DOHH2 (cell line): ENCODE data around the gene WSCD2.

Experiments
- EZH2phosphoT487 ChIP-seq: fragments of 200-600 bp; sonication (generic); IDR thresholded peaks from 2 replicates; pipeline ENCODE4 v1.6.1; 2017; ENCODE audit warnings: borderline replicate concordance, mild to moderate bottlenecking, antibody characterized with exemption, low read length, moderate library complexity, mixed read lengths
- TF ChIP-seq, protein P1 (sequence below): fragments of 200-600 bp; sonication (generic); IDR thresholded peaks from one replicate; pipeline ENCODE4 v1.5.1; 2014; ENCODE audit warnings: antibody characterized with exemption, mild to moderate bottlenecking, low read depth, low read length; ENCODE audit not compliant: poor library complexity, severe bottlenecking

DNA sequence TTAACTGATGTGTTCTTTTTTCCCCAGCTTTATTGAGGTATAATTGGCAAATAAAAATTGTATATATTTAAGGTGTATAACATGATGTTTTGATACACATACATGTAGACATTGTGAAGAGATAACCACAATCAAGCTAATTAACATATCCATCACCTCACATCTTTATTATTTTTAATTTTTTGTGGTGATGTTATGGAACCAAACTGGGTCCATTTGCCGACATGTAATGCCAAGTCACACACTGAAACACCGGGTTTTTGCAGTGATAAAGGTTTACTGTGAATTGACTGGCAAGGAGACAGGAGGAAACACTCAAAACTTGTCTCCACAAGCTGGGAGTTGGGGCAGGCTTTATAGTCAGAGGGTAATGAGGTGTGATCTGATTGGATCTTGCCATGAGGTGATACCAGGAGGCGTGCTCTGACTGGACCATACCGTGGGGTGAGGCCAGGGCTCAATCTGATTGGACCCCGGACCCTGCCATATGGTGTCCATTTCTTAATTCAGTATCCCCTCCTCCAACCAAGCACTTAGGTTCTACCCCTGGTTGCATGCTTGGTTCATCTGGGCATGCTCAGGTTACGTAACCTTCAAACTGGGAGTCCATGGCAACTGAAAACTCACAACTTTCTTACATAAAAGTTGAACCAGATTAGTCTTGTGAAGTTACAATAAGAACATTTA is 11.8 kb upstream of the WSCD2 start:
- TF ChIP-seq, protein P1, sequence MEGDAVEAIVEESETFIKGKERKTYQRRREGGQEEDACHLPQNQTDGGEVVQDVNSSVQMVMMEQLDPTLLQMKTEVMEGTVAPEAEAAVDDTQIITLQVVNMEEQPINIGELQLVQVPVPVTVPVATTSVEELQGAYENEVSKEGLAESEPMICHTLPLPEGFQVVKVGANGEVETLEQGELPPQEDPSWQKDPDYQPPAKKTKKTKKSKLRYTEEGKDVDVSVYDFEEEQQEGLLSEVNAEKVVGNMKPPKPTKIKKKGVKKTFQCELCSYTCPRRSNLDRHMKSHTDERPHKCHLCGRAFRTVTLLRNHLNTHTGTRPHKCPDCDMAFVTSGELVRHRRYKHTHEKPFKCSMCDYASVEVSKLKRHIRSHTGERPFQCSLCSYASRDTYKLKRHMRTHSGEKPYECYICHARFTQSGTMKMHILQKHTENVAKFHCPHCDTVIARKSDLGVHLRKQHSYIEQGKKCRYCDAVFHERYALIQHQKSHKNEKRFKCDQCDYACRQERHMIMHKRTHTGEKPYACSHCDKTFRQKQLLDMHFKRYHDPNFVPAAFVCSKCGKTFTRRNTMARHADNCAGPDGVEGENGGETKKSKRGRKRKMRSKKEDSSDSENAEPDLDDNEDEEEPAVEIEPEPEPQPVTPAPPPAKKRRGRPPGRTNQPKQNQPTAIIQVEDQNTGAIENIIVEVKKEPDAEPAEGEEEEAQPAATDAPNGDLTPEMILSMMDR = no peak
- TF ChIP-seq EZH2phosphoT487 = no peak
